NAMALWA (cell line): ENCODE results near the gene SPOP.

Experiments
- DNase-seq: peaks from one replicate; pipeline ENCODE4 v3.0.0-alpha.2; 2015; ENCODE audit warnings: low spot score

SPOP gene

GRCh38 chr17:49583889-49584288, 94.0 kb downstream of the SPOP start:
- DNase-seq = no peak

DNA sequence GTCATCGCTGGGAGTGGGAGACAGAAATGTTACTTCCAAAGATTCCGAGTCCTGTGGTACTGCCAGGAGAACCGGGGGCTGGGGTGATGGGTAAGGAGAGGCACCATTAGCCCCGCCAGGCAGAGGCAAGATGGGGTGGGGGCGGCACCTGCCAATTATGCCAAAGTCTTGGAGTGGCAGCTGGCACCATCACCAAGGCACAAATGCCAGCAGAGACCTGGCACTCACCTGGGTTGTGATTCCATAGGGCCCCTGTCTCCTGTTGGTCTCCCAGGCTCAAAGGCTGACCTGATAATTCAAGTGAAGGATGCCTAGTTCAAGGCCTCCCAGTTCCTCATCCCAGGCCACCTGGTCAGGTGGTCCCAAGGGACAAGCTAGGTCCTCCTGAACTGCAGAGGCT, 94.7 kb downstream of the SPOP start:
- no peak for DNase-seq

- DNase-seq = no peak
These were observed 95.1 kb downstream of the SPOP start for GRCh38 chr17:49582789-49583188.

DNA sequence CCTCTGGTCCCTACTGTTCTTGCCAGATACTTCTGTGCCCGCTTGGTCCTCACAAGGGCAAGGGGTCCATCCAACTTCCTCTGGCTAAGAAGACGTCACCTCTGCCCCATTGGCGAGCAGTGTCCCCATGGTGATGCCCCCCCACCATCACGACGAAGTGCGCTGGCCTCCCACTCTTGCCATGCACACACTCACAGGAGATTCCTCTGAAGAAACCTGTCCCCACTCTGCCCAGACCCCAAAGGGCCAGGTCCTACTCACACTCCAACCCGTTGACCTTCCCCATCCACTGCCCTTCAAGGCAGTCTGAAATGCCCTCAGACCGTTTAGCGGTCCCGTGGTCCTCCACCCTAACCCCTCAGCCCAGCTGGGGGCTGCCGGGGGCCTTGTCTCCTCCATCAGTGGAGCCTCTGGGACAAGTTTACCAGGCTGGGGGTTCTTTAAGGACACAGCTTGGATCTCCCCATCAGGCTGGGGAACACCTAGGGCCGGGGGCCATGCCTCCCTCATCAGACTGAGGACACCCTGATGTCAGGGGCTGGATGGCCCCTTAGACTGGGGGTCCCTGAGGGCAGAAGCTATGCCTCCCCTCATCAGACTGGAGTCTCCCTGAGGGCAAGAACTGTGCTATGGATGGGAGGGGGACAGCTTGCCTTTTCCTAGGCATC, 95.7 kb downstream of the SPOP start:
- DNase-seq = no peak

GRCh38 chr17:49581648-49581998, 96.3 kb downstream of the SPOP start:
- no peak for DNase-seq

DNA sequence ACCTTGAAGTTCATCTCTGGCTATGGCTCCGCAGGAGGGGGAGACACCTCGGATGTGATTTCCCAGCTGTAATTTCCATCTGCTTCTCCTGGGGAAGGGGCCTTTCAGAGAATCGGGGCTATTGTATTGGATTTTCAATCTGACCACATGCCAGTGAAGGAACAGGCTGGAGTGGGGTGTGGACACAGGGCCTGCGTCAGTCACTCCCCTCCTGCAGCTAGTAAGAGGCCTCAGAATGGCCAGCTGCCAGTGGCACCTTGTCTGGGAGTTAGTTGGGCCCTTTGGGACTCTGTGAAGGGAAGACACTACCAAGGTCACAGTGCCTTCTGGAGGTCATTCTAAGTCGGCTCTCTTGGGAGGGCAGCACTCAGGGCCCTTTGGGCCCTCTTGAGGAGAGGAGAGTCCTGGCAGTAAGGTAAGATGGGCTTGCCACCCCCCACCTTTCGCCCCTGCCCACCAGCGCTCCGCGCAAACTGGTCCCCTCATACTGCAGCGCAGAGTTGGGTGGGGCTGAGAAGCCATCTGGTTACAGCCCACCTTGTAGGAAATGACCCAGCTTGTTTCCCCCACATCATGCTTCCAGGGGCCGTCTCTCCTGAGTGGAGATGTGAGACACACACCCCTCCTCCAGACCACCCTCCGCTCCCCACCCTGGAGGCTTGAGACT, 96.8 kb downstream of the SPOP start:
- no peak for DNase-seq

DNA sequence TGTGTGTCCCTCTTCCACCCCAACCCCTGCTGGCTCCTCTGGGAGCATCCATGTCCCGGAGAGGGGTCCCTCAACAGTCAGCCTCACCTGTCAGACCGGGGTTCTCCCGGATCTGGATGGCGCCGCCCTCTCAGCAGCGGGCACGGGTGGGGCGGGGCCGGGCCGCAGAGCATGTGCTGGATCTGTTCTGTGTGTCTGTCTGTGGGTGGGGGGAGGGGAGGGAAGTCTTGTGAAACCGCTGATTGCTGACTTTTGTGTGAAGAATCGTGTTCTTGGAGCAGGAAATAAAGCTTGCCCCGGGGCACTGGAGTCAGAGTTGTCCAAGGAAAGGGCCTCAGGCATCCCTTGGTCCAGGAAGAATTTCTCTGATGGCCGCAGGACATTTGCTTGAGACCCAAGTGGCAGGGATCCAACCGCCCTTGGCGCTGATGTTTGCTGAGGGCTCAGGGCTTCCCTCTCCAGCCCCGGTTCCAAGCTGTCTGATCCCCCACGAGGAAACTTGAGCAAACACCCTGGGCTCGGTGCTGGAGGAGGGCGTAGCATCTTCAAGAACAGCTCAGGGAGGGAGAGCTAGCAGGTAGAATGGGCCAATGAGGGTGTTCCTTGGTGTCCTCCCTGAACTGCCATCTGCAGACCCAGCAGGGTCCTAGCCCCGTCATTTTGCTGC, 97.7 kb downstream of the SPOP start:
- DNase-seq = no peak

- DNase-seq = no peak
These were observed 98.4 kb downstream of the SPOP start for GRCh38 chr17:49579522-49579921.

DNA sequence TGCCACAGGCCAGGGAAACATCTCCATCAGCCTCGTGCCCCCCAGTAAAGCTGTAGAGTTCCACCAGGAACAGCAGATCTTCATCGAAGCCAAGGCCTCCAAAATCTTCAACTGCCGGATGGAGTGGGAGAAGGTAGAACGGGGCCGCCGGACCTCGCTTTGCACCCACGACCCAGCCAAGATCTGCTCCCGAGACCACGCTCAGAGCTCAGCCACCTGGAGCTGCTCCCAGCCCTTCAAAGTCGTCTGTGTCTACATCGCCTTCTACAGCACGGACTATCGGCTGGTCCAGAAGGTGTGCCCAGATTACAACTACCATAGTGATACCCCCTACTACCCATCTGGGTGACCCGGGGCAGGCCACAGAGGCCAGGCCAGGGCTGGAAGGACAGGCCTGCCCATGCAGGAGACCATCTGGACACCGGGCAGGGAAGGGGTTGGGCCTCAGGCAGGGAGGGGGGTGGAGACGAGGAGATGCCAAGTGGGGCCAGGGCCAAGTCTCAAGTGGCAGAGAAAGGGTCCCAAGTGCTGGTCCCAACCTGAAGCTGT, 98.9 kb downstream of the SPOP start:
- DNase-seq = no peak

DNA sequence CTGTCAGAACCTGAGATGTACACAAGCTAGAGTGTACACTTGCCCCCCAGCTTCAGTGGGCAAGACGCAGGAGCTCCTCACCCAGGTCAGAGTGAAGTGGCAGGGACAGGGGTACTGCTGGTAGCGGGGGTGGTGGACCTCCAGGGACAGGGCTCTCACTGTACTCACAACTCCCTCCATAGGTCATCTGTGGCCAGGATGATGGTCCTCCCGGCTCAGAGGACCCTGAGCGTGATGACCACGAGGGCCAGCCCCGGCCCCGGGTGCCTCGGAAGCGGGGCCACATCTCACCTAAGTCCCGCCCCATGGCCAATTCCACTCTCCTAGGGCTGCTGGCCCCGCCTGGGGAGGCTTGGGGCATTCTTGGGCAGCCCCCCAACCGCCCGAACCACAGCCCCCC, 99.5 kb downstream of the SPOP start:
- DNase-seq = no peak

DNA sequence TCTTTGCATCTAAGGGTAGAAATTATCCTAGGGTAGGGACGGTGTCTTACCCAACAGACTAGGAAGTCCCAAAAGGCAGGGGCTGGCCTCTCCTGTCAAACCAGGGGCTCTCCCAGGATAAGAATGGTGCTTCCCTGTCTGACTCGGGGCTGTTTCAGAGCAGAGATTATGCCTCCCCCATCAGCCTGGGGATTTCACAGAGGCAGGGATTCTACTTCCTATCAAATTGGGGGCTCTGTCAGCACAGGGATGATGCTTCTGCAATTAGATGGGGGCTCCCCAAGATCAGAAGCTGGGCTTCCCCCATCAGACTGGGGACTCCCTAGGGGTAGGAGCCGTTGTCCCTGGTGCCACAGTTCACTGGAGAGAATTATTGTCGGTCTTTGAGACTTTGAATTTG, 99.9 kb downstream of the SPOP start:
- DNase-seq = no peak

DNA sequence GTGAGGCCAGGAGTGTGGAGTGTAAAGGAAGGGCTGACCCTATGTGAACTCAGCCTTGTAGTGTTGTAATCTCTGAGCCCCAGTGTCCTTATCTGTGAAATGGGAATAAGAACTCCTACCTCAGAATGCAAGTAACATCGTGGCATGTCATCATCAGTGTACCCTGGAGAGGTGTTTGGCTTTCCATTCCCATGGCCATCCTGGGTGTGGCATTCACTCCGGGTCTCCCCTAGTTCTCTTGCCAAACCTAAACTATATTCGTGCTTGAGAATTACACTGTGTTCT, 100.3 kb downstream of the SPOP start:
- DNase-seq = no peak

DNA sequence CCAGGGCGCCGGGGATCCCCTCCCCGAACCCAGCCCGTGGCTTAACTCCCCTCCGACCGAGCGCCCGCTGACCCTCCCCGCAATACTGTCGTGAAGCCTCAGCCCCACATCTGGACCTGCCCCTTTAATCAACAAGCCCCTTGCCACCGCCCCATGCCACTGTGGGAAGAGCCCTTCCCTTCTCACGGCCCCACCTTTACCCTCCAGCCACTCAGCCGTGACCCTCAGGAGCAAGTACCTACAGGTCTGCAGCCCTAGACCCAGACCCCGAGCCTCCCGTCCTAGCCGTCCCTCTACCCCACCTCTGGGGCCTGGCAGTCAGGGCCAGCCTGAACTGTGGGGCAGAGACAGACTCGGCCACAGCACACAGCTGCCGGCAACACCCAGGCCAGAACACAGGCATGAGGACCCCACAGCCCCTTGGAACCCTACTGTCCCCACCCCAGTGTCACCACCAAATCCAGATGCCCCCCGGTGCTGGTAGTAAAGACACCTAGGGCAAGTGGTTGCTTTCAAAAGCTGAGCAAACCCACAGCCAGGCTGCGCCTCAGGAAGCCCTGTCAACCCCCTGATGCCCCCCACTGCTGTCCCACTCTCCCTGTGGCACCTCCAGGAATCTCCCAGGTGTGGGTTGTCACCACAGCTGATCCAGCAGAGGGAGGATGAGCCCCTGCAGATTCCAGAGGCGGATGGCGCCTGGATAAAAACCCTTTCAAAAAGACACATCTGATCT, 100.8 kb downstream of the SPOP start:
- DNase-seq = no peak

DNA sequence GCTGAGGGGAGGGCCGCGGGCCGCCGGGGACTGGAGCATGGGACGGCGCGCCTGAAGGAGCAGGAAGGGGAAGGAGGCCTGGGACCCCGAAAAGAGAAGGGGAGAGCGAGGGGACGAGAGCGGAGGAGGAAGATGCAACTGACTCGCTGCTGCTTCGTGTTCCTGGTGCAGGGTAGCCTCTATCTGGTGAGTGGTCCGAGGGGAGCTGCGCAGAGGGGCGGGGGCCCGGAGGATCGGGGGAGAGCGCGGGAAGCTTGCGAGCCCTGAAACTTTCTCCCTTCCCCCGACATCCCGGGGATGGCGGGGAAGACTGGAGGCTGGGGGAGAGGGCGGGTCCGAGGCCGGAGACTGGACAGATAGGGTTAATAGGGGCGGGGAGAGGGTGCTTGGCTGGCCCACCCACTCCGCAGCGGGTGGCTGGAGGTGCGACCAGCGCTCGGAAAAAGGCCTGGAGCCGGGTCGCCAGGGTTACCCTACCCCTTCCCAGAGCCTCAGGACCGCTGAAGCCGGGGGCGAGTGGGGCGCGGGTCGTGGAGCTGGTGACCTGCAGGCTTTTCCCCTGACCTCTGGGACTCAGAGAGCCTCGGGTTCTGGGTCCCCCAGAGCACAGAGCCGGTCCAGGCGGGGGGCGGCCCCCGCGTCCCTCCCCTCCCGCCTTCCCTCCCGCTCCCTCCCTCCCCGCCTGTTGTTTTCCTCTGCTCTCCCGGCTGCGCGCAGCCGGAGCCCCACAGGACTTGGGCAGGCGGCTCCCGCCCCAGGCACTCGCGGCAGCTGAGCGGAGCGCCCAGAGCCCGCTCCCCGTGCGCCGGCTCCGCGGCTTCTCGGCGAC, 101.6 kb downstream of the SPOP start:
- no peak for DNase-seq

GRCh38 chr17:49575679-49576087, 102.2 kb downstream of the SPOP start, which contains the start of gene NXPH3:
TSS of gene NXPH3 (plus strand) at chr17:49575871. CDS start at chr17:49576220, 349 bp downstream.
- DNase-seq = no peak

DNA sequence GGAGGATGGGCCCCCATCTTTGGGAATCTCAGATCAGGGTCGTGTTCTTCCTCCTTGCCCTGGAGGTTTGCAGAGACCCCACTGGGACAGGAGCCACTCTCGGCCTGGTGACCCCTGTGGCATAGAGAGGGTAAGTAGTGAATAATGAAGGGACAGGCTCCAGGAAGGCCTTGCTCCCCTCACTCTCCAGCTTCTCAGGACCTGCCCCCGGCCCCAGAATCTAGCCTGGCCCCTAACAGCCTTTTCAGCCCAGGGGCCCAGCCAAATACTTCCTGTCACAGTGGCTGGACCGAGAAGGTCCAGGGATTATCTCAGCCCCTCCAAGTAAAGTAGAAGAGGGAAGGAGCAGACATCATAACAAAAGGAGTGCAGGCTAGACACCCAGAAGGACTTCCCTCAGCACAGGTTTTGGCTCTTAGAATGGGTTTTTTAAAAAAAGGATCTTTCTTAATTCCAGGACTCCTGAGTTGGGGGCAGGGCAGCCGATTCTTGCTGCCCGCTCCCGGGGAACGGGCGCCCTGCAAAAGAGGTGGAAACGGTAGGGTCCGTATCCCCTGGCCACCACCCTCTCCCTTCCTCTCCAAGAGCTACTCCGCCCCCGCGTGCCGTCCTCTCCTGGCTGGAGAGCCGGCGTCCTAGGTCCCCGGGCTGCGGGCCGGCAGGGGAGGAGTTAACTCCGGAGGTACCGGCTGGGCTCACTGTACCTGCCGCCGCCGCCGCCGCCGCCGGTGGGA, 102.8 kb downstream of the SPOP start:
- DNase-seq = no peak

DNA sequence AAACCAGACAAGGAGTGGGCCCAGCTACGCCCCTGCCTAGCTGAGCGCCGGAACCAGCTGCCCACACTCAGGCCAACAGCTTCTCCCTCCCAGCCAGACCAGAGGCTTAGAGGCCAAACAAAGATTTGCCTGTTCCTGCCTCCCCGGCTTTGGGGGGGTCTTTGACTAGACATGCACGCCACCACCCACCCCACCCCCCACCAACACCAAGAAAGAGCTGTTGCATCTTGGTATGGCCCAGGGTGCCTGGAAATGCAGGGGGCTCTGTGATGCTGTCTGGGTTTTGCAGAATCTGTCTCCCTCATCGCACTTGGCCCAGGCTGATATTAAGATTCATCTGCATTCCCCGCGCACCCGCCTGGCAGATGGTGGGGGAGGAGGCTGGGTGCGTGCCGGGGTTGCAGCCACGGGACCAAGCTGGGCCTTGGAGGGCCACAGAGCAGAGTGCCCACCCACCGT, 103.5 kb downstream of the SPOP start:
- no peak for DNase-seq

GRCh38 chr17:49573510-49574322, 104.2 kb downstream of the SPOP start:
- no peak for DNase-seq

- DNase-seq = no peak
These were observed 105.0 kb downstream of the SPOP start for GRCh38 chr17:49572806-49573420.

DNA sequence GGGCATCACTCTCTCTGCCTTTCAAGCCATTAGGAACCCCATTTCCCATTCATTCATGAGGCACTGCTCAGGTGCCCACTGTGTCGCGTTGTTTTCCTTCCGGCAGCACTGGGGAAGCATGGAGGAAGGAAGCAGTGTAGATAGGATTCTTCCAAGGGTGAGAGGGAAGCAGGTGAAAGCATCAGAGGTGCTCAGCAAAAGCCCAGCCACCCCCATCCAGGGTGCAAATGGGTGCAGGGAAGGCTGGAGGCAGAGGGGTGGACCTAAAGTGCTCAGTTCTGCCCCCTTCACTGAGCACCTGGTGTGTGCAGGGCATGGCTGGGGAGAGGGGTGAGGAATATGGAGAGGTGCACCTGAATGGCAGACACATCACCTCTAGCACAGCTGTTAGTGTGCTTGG, 105.7 kb downstream of the SPOP start:
- no peak for DNase-seq
